HCT116 (cell line): Measurements from ENCODE around the gene NRXN2. TPM values are rescaled to one million over a fixed set of nuclear protein-coding genes. Genes with fewer than 3 reads are reported as not detected.

Source experiments
- ATAC-seq: fragments of 200-7000 bp; cut with Tn5 transposase; 2 replicates; pipeline ENCODE4 v1.9.1; 2020; ENCODE audit warnings: mild to moderate bottlenecking, moderate library complexity
- BruUV-seq: library from RNA; stranded (reverse); fragments of 400-500 nt; replicated peaks from 2 replicates; lab custom pipeline; 2021; lab: Mats Ljungman, UMichigan
- CTCF ChIA-PET: fragments of 300-600 bp; sonication (Branson Sonifier 250); formaldehyde crosslinking; loops from one replicate; lab custom pipeline; 2021; ENCODE audit warnings: antibody characterized with exemption; lab: Charles Lee
- POLR2A ChIA-PET: fragments of 300-600, 350-600 bp; sonication (Branson Sonifier 250); formaldehyde crosslinking; loops from one replicate; lab custom pipeline; 2021; ENCODE audit warnings: antibody characterized with exemption; lab: Charles Lee
- RAD21 ChIA-PET, 2 experiments: fragments of 300-600 bp; sonication (Branson Sonifier 250); formaldehyde crosslinking; loops; one replicate each; lab custom pipeline; 2023; ENCODE audit warnings: low total read pairs in 2 of 2; ENCODE audit not compliant: uncharacterized antibody in 2 of 2, unreplicated experiment in 2 of 2, low non-redundant PET in 1 of 2; lab: Charles Lee
- DNase-seq: peaks from one replicate; pipeline ENCODE4 v3.0.0-alpha.2; 2010; ENCODE audit warnings: low read depth, low spot score
- H2AFZ ChIP-seq: fragments of 200-600 bp; shearing (Covaris generic), sonication (generic); 2 replicates; pipeline ENCODE4 v1.6.1; 2017; ENCODE audit warnings: low read depth, mixed run types, mixed read lengths, antibody characterized with exemption, low read length; ENCODE audit not compliant: poor library complexity, severe bottlenecking
- H3K27ac ChIP-seq: 2 replicates; pipeline ENCODE4 v1.5.1; 2012; ENCODE audit warnings: low read depth, low read length
- H3K27me3 ChIP-seq: fragments of 200-600 bp; sonication (generic); 2 replicates; pipeline ENCODE4 v1.6.1; 2016; ENCODE audit warnings: mixed run types, low read length, mixed read lengths; ENCODE audit not compliant: insufficient read depth
- H3K36me3 ChIP-seq, 2 experiments: fragments of 200-500 bp in 1 of 2; fragments of 200-600 bp in 1 of 2; sonication (Bioruptor generic) in 1 of 2; sonication (generic) in 1 of 2; 2 replicates each; pipeline versions ENCODE4 v1.5.1 to v1.6.1; 2014 to 2016; ENCODE audit warnings: low read length in 2 of 2, inconsistent platforms in 1 of 2, mixed read lengths in 1 of 2, mixed run types in 1 of 2; ENCODE audit not compliant: insufficient read depth in 2 of 2, control insufficient read depth in 1 of 2
- H3K4me1 ChIP-seq, 2 experiments: fragments of 200-600 bp in 1 of 2; sonication (generic) in 1 of 2; 2 replicates each; pipeline versions ENCODE4 v1.5.1 to v1.6.1; 2012 to 2017; ENCODE audit warnings: low read length in 2 of 2, inconsistent platforms in 1 of 2, mild to moderate bottlenecking in 1 of 2, mixed read lengths in 1 of 2, mixed run types in 1 of 2, moderate library complexity in 1 of 2; ENCODE audit not compliant: insufficient read depth in 2 of 2, control insufficient read depth in 1 of 2
- H3K4me2 ChIP-seq: fragments of 200-600 bp; sonication (generic); 2 replicates; pipeline ENCODE4 v1.6.1; 2017; ENCODE audit warnings: mixed run types, low read length, mixed read lengths
- H3K4me3 ChIP-seq, 2 experiments: fragments of 200-600 bp in 1 of 2; sonication (generic) in 1 of 2; replicated peaks in 1 of 2; 2 replicates each; pipeline ENCODE4 v1.5.1; 2011 to 2016; ENCODE audit warnings: low read length in 2 of 2, control low read depth in 1 of 2, low read depth in 1 of 2, mild to moderate bottlenecking in 1 of 2, mixed read lengths in 1 of 2, mixed run types in 1 of 2
- H3K79me2 ChIP-seq: fragments of 200-600 bp; sonication (generic); 2 replicates; pipeline ENCODE4 v1.6.1; 2017; ENCODE audit warnings: mild to moderate bottlenecking, mixed run types, low read length, moderate library complexity, mixed read lengths; ENCODE audit not compliant: insufficient read depth
- H3K9ac ChIP-seq: fragments of 200-600 bp; sonication (generic); 2 replicates; pipeline ENCODE4 v1.6.1; 2016; ENCODE audit warnings: low read length, mixed read lengths
- H3K9me2 ChIP-seq: fragments of 200-600 bp; sonication (generic), shearing (Covaris generic); 2 replicates; pipeline ENCODE4 v1.6.1; 2017; ENCODE audit warnings: mixed run types, mild to moderate bottlenecking, moderate library complexity; ENCODE audit not compliant: insufficient read depth
- H3K9me3 ChIP-seq, 2 experiments: fragments of 200-500 bp in 1 of 2; fragments of 200-600 bp in 1 of 2; sonication (Bioruptor generic) in 1 of 2; sonication (generic) in 1 of 2; 2 replicates each; pipeline ENCODE4 v1.6.1; 2014 to 2017; ENCODE audit warnings: low read length in 2 of 2, mixed read lengths in 2 of 2, inconsistent platforms in 1 of 2, low read depth in 1 of 2, mild to moderate bottlenecking in 1 of 2, mixed run types in 1 of 2, moderate library complexity in 1 of 2; ENCODE audit not compliant: control insufficient read depth in 1 of 2, insufficient read depth in 1 of 2
- H4K20me1 ChIP-seq: fragments of 200-600 bp; sonication (generic), shearing (Covaris generic); 2 replicates; pipeline ENCODE4 v1.6.1; 2017; ENCODE audit warnings: mixed run types, mild to moderate bottlenecking, moderate library complexity; ENCODE audit not compliant: insufficient read depth
- CBX3 ChIP-seq: IDR thresholded peaks from 2 replicates; pipeline ENCODE4 v1.6.1; 2012; ENCODE audit warnings: low read depth
- CEBPB ChIP-seq: IDR thresholded peaks from 2 replicates; pipeline ENCODE4 v1.6.1; 2012; ENCODE audit warnings: low read depth
- CTCF ChIP-seq, 3 experiments: fragments of 200-600 bp in 1 of 3; sonication (generic) in 1 of 3; IDR thresholded peaks in 2 of 3; conservative IDR thresholded peaks in 1 of 3; 2 replicates each; pipeline ENCODE4 v1.5.1; 2012 to 2017; ENCODE audit warnings: low read depth in 2 of 3, low read length in 2 of 3, antibody characterized with exemption in 1 of 3, borderline replicate concordance in 1 of 3, control low read depth in 1 of 3, mild to moderate bottlenecking in 1 of 3, mixed read lengths in 1 of 3, mixed run types in 1 of 3, moderate library complexity in 1 of 3; ENCODE audit not compliant: insufficient read depth in 1 of 3
- EGR1 ChIP-seq: IDR thresholded peaks from 2 replicates; pipeline ENCODE4 v1.6.1; 2012; ENCODE audit warnings: low read depth
- ELF1 ChIP-seq: IDR thresholded peaks from 2 replicates; pipeline ENCODE4 v1.6.1; 2012; ENCODE audit warnings: low read depth, borderline replicate concordance
- FOSL1 ChIP-seq: IDR thresholded peaks from 2 replicates; pipeline ENCODE4 v1.6.1; 2012; ENCODE audit warnings: low read depth
- JUND ChIP-seq: IDR thresholded peaks from 2 replicates; pipeline ENCODE4 v1.6.1; 2012
- POLR2A ChIP-seq: IDR thresholded peaks from 2 replicates; pipeline ENCODE4 v1.7.0; 2011; ENCODE audit warnings: borderline replicate concordance; ENCODE audit not compliant: insufficient read depth, insufficient read length; ENCODE audit errors: extremely low read depth
- POLR2AphosphoS5 ChIP-seq: IDR thresholded peaks from 2 replicates; pipeline ENCODE4 v1.6.1; 2011; ENCODE audit warnings: mild to moderate bottlenecking, low read depth, low read length, moderate library complexity
- RAD21 ChIP-seq: IDR thresholded peaks from 2 replicates; pipeline ENCODE4 v1.6.1; 2012; ENCODE audit warnings: low read depth, mild to moderate bottlenecking
- SIN3A ChIP-seq: IDR thresholded peaks from 2 replicates; pipeline ENCODE4 v1.6.1; 2012; ENCODE audit warnings: low read depth
- SP1 ChIP-seq: IDR thresholded peaks from 2 replicates; pipeline ENCODE4 v1.6.1; 2012; ENCODE audit warnings: low read depth
- SRF ChIP-seq: IDR thresholded peaks from 2 replicates; pipeline ENCODE4 v1.6.1; 2012; ENCODE audit warnings: low read depth
- TCF7L2 ChIP-seq: IDR thresholded peaks from 2 replicates; pipeline ENCODE4 v1.7.0; 2011; ENCODE audit warnings: borderline replicate concordance, inconsistent platforms; ENCODE audit not compliant: insufficient read depth, insufficient read length; ENCODE audit errors: extremely low read depth
- YY1 ChIP-seq: IDR thresholded peaks from 2 replicates; pipeline ENCODE4 v1.6.1; 2011; ENCODE audit warnings: low read length, low read depth, moderate library complexity, mild to moderate bottlenecking; ENCODE audit not compliant: insufficient replicate concordance; ENCODE audit errors: extremely low read depth
- ZNF274 ChIP-seq: fragments of 200-500 bp; sonication (Bioruptor generic); IDR thresholded peaks from 2 replicates; pipeline ENCODE4 v1.6.1; 2014; ENCODE audit warnings: mild to moderate bottlenecking, low read depth, low read length, inconsistent platforms
- intact Hi-C: fragments of 100-400 bp; cut with micrococcal nuclease; formaldehyde crosslinking; loops from 2 replicates; pipeline ENCODE4 v1.10.0; 2022
- total RNA-seq: library from RNA; stranded (reverse); gene quantifications from one replicate; pipeline ENCODE4 v1.2.1, GENCODE V29; 2021; ENCODE audit not compliant: unreplicated experiment

Gene NRXN2
- total RNA-seq, 1 experiment from 2014 or later, result 1.5 TPM

DNA sequence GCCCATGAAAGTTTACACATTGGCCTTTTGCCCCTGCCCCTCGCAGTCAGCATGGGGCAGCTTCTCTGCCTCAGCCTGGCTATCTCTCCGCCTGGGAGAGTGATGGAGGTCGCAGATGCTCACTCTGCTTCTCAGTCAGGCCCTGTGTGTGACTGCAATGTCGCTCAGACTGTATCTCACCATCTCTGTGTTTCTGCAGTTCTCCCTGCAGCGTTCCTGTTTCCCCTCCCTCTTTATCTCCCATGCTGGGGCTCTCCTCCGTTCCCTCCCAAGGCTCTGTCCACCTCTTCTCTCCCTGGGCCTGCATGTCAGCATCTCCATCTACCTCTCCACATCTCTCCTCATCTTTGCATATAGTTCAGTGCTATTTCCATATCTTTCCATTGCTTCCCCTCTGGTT, 93.9 kb downstream of the NRXN2 start:
- intact Hi-C loops, result no loop called here
- Histone ChIP-seq H3K9me2 (no peaks in the 10 kb centered on the region), H3K27me3 (no peaks in the 10 kb centered on the region), H3K9ac (no peak overlapping the region), H3K4me3 (no peak overlapping the region), H3K79me2 (no peaks in the 10 kb centered on the region), H3K9me3 (no peaks in the 10 kb centered on the region), H3K4me2 (no peak overlapping the region), H4K20me1 (no peaks in the 10 kb centered on the region), H3K4me1 (peaks cover 0 to 9% of the 10 kb centered on the region in 2 experiments; a peak in 2 of 4 replicates)
- CTCF ChIA-PET, result no interaction called here
- RAD21 ChIA-PET, result no interaction called here
- no TSS peak for BruUV-seq
- POLR2A ChIA-PET, result no interaction called here
- no peak for DNase-seq
- TF ChIP-seq RAD21 (no peak), EGR1 (no peak), YY1 (no peak), ZNF274 (no peak), CEBPB (no peak), CTCF (IDR thresholded peaks at IDR 0.05 in 2 of 3, conservative IDR thresholded peaks at IDR 0.05 in 1 of 3; ENCODE audit: borderline replicate concordance in 1 of 3, insufficient read depth in 1 of 3, low read depth in 2 of 3, low read length in 2 of 3) (no peak), SIN3A (no peak), JUND (no peak)
- TF ChIP-seq, all 23 proteins: peak for 0
- Histone ChIP-seq H2AFZ (no peak overlapping the region), H3K27ac (no peak overlapping the region), H3K36me3 (no peaks in the 10 kb centered on the region)
- ATAC-seq, result no peak

DNA sequence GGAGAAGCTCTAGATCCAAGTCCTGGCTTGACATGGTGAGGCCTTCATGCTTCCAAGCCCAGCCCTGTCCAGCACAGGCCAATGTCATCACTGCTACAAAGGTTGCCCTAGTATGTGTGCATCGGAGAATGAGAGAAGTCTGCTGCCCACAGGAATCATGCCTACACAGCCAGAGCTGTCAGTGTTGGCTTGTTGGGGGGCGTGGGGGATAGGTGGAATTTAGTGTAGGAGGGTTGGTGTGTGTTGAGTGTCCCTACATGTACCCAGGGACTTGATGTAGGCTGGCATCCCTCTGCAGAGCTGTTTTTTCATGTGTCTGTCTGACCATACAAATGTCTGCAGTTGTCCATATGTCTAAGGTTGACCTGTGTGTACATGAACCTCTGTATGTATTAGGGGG, 94.4 kb downstream of the NRXN2 start:
- Histone ChIP-seq H3K4me2 (no peak overlapping the region), H3K27ac (no peak overlapping the region), H3K4me3 (no peak overlapping the region), H3K9me2 (no peaks in the 10 kb centered on the region), H3K9me3 (no peaks in the 10 kb centered on the region), H3K79me2 (no peaks in the 10 kb centered on the region), H2AFZ (no peak overlapping the region), H3K9ac (no peak overlapping the region), H3K4me1 (peaks cover 0 to 9% of the 10 kb centered on the region in 2 experiments; a peak in 2 of 4 replicates), H3K27me3 (no peaks in the 10 kb centered on the region), H3K36me3 (no peaks in the 10 kb centered on the region), H4K20me1 (no peaks in the 10 kb centered on the region)
- DNase-seq (no peak), ATAC-seq (no peak)
- POLR2A ChIA-PET, result no interaction called here
- RAD21 ChIA-PET, result no interaction called here
- no TSS peak for BruUV-seq
- intact Hi-C loops, result no loop called here
- CTCF ChIA-PET, result no interaction called here
- TF ChIP-seq CEBPB (no peak), JUND (no peak), SP1 (no peak), SRF (no peak), TCF7L2 (no peak), ZNF274 (no peak), CTCF (IDR thresholded peaks at IDR 0.05 in 2 of 3, conservative IDR thresholded peaks at IDR 0.05 in 1 of 3; ENCODE audit: borderline replicate concordance in 1 of 3, insufficient read depth in 1 of 3, low read depth in 2 of 3, low read length in 2 of 3) (no peak), EGR1 (no peak), CBX3 (no peak), ELF1 (no peak), RAD21 (no peak), YY1 (no peak), FOSL1 (no peak), POLR2AphosphoS5 (no peak), POLR2A (no peak)
